SW 1271 (cell line): ENCODE measurements around the gene CADPS.

Experiments
- DNase-seq, 2 experiments: peaks; one replicate each; lab custom pipeline; 2025; lab: John Stamatoyannopoulos, UW

Gene CADPS

DNA sequence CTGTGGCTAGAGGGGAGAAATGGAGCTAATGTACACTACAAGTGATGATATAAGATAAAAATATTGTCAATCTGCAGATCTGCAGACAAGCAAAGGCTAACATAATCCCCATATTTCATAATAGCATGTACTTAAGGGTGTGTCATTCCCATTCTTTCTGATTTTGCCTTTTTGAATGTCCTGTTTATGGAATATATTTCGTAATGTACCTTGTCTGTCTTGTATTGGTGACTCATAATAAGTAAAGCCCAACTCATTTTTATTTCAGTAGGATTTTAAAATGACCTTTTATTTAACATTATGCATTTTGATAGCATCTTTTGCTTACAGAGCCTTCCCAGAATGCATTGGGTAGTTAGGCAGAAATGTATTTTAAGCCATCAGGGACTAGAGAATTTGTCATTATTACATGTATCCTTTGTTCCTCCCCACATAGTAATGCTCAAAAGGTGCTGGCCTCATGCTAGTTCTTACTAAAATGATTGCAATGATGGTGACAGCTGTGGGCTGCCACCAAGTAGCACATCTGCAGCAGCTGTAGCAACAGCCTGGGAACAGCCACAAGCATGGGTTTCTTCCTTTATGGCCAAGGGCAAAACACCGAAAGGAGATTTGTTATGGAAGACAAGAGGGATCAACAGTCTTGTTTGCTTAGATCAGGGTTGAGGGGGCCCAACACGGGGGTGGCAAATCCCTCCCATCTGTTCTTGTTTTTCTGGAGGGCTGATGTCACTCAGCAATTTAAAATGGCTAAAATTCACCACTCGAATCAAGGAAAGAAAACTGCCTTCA is 188.5 kb downstream of the CADPS start:
- DNase-seq = no peak

DNA sequence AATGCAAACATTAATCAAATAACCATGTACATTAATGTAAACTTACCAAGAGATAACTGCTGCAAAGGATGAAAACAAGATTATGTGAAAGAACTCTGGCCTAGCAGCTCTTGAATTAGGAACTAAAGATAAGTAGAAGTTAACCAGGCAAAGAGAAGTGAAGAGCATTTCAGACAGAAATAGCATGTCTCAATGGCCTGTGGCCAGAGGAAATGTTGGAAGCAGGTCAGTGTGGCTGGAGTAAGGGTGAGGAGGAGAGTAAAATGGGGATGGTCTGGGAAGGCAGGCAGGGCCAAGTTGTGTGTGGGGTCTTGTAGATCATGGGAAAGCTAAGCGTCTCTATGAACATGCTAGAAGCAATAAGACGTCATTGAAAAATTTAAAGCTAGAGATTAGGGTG is 192.4 kb downstream of the CADPS start:
- DNase-seq = no peak

- no peak for DNase-seq
Measured at GRCh38 chr3:62679988-62680387, 195.2 kb downstream of the CADPS start.

DNA sequence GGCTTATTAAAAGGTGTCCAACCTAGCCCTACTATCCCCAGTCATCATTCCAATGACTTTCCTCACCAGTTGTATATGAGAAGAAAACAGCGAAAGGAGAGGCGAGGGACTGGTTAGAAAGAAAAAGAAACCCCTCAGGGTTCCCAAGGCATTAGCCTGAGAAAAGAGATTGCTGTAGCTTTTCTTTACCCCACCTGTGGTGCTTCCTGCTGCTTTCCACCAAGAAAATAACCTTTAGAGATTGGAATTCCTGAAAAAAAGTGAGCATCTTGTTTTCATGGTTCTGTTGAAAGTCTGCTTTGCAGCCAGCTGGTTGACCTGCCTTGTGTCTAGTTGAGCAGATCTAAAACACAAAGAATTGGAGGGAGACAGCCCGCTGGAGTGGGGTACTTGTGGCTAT is 196.4 kb downstream of the CADPS start:
- DNase-seq = no peak

DNA sequence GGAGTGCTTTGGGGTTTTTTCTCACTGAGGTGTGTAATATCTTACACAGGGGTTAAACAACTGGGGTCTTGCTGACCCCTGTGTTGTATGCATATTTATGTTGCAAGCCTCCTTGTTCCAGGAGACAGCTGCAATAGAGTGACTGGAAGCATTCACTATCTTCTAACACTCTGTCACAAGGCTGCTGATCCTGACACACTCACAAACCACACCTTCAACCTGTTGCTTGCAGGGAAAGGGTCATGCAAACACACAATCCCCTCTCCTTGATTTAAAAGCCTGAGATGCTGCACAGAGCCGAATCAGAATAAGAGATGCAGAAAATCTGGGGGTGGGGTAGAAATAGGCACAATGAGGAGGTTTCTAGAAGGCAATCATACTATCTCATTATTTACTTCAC is 197.3 kb downstream of the CADPS start:
- DNase-seq = no peak

GRCh38 chr3:62676689-62677271 is 198.4 kb downstream of the CADPS start:
- no peak for DNase-seq

DNA sequence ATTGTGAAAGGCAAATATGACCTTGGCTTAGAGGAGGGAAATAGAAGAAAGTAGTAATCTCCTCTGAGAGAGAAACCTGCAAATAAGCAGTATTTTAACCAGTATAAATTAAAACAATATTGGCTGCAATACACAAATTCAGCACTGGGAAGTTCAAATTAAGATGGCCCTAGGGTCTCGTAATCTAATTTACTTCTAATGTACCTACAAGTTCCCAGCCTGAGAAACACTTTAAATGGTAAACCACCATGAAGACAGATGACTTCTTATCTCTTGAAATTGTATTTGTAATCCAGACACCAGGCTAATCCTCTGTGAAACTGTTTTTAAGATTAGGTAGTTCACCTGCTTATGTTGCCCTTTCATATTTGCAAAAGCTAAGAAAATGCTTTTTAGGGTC is 199.7 kb downstream of the CADPS start:
- DNase-seq = no peak

- no peak for DNase-seq
Measured at GRCh38 chr3:62672988-62673313, 202.3 kb downstream of the CADPS start.

- DNase-seq = no peak
Measured at GRCh38 chr3:62672270-62672987, 202.8 kb downstream of the CADPS start.

DNA sequence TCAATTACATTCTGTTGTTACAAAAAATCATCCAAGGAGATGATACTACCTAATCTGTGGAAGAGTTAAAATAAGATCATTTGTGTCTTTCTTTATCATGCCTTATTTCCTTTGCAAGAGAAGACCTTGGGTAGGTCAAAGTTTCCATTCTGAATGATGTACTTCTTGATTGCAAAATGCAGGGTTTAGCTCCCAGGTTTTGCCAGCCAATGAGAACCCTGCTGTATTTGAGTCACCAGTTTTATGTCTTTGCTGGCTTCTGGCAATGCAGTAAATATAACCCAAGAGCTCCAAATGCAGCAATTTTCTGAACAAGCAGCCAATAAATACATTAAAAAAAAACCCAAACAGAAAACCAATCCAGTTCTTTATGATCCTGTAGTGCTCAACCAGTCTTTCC is 204.9 kb downstream of the CADPS start:
- DNase-seq = no peak

GRCh38 chr3:62669161-62669560 is 206.1 kb downstream of the CADPS start:
- no peak for DNase-seq

GRCh38 chr3:62667714-62668113 is 207.5 kb downstream of the CADPS start:
- DNase-seq = no peak

DNA sequence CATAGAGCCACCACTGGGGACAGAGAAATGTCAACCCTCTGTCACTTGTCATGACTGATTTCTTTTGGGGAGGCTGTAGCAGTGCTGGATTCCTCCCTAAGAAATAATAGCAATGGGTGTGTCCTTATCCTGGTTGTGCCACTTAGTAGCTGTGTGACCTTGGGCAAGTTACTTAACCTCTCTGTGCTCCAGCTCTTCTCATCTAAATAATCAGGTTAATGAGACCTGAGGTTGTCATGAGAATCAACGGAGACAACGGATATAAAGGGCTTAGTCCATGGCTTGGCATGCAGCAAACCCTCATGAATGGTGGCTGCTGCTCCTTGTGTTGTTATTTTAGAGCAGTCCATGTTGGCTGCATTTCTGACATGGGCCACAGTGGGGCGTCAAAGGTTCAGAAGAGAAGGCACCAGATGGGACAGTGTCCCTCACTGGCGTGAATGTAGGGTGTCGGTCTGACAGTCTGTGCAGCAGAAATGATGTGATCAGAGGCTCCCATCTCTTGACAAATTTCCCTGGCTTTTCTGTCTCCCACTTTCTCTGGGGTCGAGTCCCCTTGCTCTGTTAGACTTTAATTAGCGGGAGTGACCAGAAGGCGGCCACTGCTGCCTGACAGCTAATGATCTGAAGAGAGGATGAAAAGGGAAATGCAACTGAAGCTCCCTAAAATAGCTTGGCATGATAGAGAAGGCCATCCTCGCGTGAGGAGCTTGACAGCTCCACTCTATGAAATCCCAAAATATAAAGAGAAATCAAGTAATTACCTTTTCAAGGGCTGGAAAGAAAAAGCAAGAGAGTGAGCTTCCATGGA is 209.4 kb downstream of the CADPS start:
- DNase-seq = peak in 1 of 2 experiments; percentile 29

DNA sequence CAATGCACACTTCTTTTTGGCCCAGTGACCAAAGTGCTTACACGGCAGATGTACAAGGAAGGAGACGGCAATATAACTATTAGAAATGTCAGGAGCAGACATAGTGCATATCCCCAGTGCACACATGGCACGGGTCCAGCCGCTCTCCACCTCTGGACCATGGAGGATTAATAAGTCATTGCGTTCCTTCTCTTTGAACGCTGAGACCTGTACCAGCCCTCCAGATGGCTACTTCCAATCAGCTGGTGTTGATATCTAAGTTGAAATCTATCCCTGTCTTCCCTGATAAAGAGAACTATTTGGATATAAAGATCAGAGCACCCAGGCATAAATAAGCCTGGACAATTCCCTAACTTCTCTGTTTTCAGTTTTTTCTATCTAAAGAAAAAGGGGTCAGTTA is 212.5 kb downstream of the CADPS start:
- no peak for DNase-seq

- DNase-seq = no peak
Measured at GRCh38 chr3:62659660-62660059, 215.6 kb downstream of the CADPS start.

- DNase-seq = no peak
Measured at GRCh38 chr3:62655691-62656063, 219.5 kb downstream of the CADPS start.

GRCh38 chr3:62655056-62655690 is 220.0 kb downstream of the CADPS start:
- no peak for DNase-seq

- DNase-seq = no peak
Measured at GRCh38 chr3:62653796-62654195, 221.4 kb downstream of the CADPS start.

- DNase-seq = no peak
Measured at GRCh38 chr3:62647711-62648110, 227.5 kb downstream of the CADPS start.

DNA sequence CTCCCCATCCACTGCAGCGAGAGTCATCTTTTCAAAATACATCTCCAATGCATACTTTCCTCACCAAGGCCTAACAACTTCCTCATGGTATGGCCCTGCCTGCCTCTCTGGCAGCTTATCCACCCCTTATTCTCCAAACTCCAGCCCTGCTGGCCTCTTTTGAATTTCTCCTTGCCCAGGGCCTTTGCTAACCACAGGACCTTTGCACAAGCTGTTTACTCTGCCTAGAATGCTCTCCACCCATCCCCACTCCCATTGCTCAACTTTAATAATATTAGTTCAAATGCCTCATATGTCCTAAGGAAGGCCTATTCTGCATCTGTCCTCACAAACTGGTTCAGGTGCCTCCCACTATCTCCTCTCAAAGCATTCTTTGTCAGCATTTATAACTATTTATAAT is 230.7 kb downstream of the CADPS start:
- DNase-seq = no peak

DNA sequence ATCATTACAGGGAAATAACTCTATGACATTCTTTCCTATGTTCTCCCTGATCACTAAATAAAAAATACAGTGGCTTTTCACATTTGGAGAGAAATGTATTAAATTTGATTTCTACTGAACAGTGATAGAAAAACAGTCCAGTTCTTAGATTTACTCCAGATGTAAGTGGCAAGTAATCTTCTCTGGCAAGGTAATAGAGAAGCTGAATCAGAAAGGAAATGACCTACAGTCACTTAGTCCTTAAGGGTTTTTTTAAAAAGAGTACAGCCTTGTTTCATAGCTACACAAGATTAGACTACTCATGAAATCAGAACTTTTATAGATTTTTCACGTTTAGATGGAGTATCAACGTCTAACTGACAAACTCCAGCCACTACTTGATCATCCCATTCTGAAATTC is 236.9 kb downstream of the CADPS start:
- DNase-seq = no peak

- DNase-seq = no peak
Measured at GRCh38 chr3:62636235-62636826, 238.9 kb downstream of the CADPS start.
